ENCODE results near the gene KDELR1. TPM values are rescaled to one million over a fixed set of nuclear protein-coding genes. Genes with fewer than 3 reads are reported as not detected.

Gene KDELR1
- total RNA-seq, 1 donor, result 140 TPM

GRCh38 chr19:48348045-48348444, 43.3 kb downstream of the KDELR1 start:
- no peak overlapping the region for H3K4me3 ChIP-seq (ENCODE audit: low read depth, low read length)
- no peak for DNase-seq (ENCODE audit: low read depth)
- TF ChIP-seq CTCF (IDR thresholded peaks at IDR 0.05; ENCODE audit: insufficient read depth, low read length), result no peak

GRCh38 chr19:48346191-48346590, 45.2 kb downstream of the KDELR1 start:
- peak; percentile 34 for DNase-seq (ENCODE audit: low read depth)
- H3K4me3 ChIP-seq (ENCODE audit: low read depth, low read length), result no peak overlapping the region
- no peak for TF ChIP-seq CTCF (IDR thresholded peaks at IDR 0.05; ENCODE audit: insufficient read depth, low read length)

GRCh38 chr19:48344892-48345291, 46.5 kb downstream of the KDELR1 start:
- no peak for DNase-seq (ENCODE audit: low read depth)
- TF ChIP-seq CTCF (IDR thresholded peaks at IDR 0.05; ENCODE audit: insufficient read depth, low read length), result no peak
- H3K4me3 ChIP-seq (ENCODE audit: low read depth, low read length), result no peak overlapping the region

- no peak for DNase-seq (ENCODE audit: low read depth)
- no peak for TF ChIP-seq CTCF (IDR thresholded peaks at IDR 0.05; ENCODE audit: insufficient read depth, low read length)
These were observed 48.4 kb downstream of the KDELR1 start for GRCh38 chr19:48342841-48343540.

GRCh38 chr19:48342414-48342738, 49.0 kb downstream of the KDELR1 start:
- DNase-seq (ENCODE audit: low read depth), result no peak
- no peak for TF ChIP-seq CTCF (IDR thresholded peaks at IDR 0.05; ENCODE audit: insufficient read depth, low read length)

More at GRCh38 chr19:48342841-48343540, 48.4 kb downstream of the KDELR1 start:
- H3K4me3 ChIP-seq (ENCODE audit: low read depth, low read length), result no peak overlapping the region

GRCh38 chr19:48341515-48342413, 49.6 kb downstream of the KDELR1 start:
- H3K4me3 ChIP-seq (ENCODE audit: low read depth, low read length), result no peak overlapping the region
- TF ChIP-seq CTCF (IDR thresholded peaks at IDR 0.05; ENCODE audit: insufficient read depth, low read length), result no peak
- DNase-seq (ENCODE audit: low read depth), result no peak

More at GRCh38 chr19:48342414-48342738, 49.0 kb downstream of the KDELR1 start:
- H3K4me3 ChIP-seq (ENCODE audit: low read depth, low read length), result no peak overlapping the region
